ENCODE results near the gene MCM6. TPM values are rescaled to one million over a fixed set of nuclear protein-coding genes. Genes with fewer than 3 reads are reported as not detected.

MCM6 gene
- total and polyA plus RNA-seq, 2 experiments from 2014 or later, result 74.7 to 133 TPM

- TF ChIP-seq REST (IDR thresholded peaks at IDR 0.05; ENCODE audit: unreplicated experiment) (no peak), EZH2phosphoT487 (IDR thresholded peaks at IDR 0.05; ENCODE audit: unreplicated experiment) (no peak), ZNF114 (CRISPR knock-in tag; IDR thresholded peaks at IDR 0.05) (no peak), STAT1 (IDR thresholded peaks at IDR 0.05; ENCODE audit: unreplicated experiment) (no peak)
- TF ChIP-seq, protein P1, sequence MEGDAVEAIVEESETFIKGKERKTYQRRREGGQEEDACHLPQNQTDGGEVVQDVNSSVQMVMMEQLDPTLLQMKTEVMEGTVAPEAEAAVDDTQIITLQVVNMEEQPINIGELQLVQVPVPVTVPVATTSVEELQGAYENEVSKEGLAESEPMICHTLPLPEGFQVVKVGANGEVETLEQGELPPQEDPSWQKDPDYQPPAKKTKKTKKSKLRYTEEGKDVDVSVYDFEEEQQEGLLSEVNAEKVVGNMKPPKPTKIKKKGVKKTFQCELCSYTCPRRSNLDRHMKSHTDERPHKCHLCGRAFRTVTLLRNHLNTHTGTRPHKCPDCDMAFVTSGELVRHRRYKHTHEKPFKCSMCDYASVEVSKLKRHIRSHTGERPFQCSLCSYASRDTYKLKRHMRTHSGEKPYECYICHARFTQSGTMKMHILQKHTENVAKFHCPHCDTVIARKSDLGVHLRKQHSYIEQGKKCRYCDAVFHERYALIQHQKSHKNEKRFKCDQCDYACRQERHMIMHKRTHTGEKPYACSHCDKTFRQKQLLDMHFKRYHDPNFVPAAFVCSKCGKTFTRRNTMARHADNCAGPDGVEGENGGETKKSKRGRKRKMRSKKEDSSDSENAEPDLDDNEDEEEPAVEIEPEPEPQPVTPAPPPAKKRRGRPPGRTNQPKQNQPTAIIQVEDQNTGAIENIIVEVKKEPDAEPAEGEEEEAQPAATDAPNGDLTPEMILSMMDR (conservative IDR thresholded peaks at IDR 0.05; ENCODE audit: low read depth in 2 of 2), result no peak
Measured at GRCh38 chr2:135845997-135846396, 30.2 kb downstream of the MCM6 start (continued).

GRCh38 chr2:135845257-135845656, 31.0 kb downstream of the MCM6 start:
- Histone ChIP-seq H3K79me2 (replicated peaks; ENCODE audit: insufficient read depth) (no peaks in the 10 kb centered on the region; the same call in 1 of the 2 replicates), H3K27me3 (ENCODE audit: insufficient read depth) (no peaks in the 10 kb centered on the region), H3F3A (replicated peaks; ENCODE audit: low read depth) (peaks cover 10% of the 10 kb centered on the region), H3K36me3 (ENCODE audit: insufficient read depth) (peaks cover 70% of the 10 kb centered on the region), H3K4me2 (no peak overlapping the region), H3K9me2 (ENCODE audit: insufficient read depth) (no peaks in the 10 kb centered on the region), H3K27ac (ENCODE audit: low read depth) (no peak overlapping the region), H2AFZ (no peak overlapping the region), H4K20me1 (replicated peaks; ENCODE audit: insufficient read depth) (peaks cover 25% of the 10 kb centered on the region), H3K4me1 (ENCODE audit: insufficient read depth) (no peaks in the 10 kb centered on the region), H3K4me3 (no peak overlapping the region)
- Mint-ChIP-seq H3K36me3 (ENCODE audit: low read depth) (peaks cover 77% of the 10 kb centered on the region), H3K4me3 (no peak overlapping the region), H3K9me3 (no peaks in the 10 kb centered on the region), H3K4me1 (no peaks in the 10 kb centered on the region), H3K27ac (no peak overlapping the region), H3K27me3 (ENCODE audit: insufficient read depth, low read depth, poor library complexity) (no peaks in the 10 kb centered on the region)
- ATAC-seq, result no peak
- no peak for DNase-seq (ENCODE audit: low spot score)
- TF ChIP-seq ZNF331 (CRISPR knock-in tag; IDR thresholded peaks at IDR 0.05; ENCODE audit: low read depth), result no peak
- TF ChIP-seq, protein P1 (conservative IDR thresholded peaks at IDR 0.05; ENCODE audit: low read depth in 2 of 2), result peak in 1 of 2 experiments; percentile 22; a peak in 1 of 4 replicates
